Astrocyte of the spinal cord (primary cell): ENCODE data around the gene YPEL1.

Experiments used
- DNase-seq: peaks from one replicate; pipeline ENCODE4 v3.0.0; 2011; ENCODE audit warnings: low read depth, low spot score
- H3K4me3 ChIP-seq: 2 replicates; pipeline ENCODE4 v1.5.1; 2011; ENCODE audit warnings: low read depth, mild to moderate bottlenecking, low read length, moderate library complexity
- in situ Hi-C: cut with HindIII; loops from 2 replicates; pipeline ENCODE4 v1.10.0; 2017; ENCODE audit warnings: low sequenced_read_pairs
- TF ChIP-seq, protein P1 (sequence below): IDR thresholded peaks from 2 replicates; pipeline ENCODE4 v1.5.1; 2012; ENCODE audit warnings: low read depth, mild to moderate bottlenecking, low read length, inconsistent platforms

The YPEL1 gene

DNA sequence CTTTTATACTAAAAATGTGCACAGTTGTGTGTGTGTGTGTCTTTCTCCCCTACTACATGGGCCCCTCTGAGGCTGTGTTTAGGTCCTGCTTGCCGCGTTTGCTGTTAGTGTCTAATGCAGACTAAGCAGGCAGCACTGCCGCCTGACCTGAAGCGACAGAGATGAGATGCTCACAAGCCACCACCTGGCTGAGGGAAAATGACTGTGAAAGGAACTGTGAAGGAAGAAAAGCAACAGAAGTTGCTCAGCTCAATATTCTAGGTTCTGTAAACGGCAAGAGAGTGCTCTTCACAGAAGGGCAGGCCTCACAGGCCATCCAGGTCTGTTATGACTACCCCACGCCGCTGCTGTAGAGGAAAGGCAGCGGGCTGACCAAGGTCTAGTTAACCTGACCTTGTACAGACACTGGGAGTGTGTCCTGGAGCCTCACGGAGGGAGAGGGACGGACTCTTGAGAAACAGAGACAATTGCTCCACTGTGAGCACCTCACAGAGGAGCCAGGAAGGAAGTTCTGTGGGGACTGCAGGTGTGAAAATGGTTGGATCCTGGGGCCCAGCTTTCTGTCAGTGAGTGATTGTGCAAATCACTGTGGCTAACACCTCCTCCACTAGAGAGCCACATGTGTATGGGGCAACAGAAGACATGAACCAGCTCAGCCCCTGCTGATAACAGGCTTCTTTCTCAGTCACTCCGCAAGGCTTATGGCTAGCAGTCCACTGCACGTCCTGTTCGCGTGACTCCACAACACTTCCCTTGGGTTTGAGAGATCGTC, 31.3 kb upstream of the YPEL1 start:
- in situ Hi-C loops = no loop called here
- TF ChIP-seq, protein P1, sequence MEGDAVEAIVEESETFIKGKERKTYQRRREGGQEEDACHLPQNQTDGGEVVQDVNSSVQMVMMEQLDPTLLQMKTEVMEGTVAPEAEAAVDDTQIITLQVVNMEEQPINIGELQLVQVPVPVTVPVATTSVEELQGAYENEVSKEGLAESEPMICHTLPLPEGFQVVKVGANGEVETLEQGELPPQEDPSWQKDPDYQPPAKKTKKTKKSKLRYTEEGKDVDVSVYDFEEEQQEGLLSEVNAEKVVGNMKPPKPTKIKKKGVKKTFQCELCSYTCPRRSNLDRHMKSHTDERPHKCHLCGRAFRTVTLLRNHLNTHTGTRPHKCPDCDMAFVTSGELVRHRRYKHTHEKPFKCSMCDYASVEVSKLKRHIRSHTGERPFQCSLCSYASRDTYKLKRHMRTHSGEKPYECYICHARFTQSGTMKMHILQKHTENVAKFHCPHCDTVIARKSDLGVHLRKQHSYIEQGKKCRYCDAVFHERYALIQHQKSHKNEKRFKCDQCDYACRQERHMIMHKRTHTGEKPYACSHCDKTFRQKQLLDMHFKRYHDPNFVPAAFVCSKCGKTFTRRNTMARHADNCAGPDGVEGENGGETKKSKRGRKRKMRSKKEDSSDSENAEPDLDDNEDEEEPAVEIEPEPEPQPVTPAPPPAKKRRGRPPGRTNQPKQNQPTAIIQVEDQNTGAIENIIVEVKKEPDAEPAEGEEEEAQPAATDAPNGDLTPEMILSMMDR = no peak
- H3K4me3 ChIP-seq = no peak overlapping the region
- no peak for DNase-seq

DNA sequence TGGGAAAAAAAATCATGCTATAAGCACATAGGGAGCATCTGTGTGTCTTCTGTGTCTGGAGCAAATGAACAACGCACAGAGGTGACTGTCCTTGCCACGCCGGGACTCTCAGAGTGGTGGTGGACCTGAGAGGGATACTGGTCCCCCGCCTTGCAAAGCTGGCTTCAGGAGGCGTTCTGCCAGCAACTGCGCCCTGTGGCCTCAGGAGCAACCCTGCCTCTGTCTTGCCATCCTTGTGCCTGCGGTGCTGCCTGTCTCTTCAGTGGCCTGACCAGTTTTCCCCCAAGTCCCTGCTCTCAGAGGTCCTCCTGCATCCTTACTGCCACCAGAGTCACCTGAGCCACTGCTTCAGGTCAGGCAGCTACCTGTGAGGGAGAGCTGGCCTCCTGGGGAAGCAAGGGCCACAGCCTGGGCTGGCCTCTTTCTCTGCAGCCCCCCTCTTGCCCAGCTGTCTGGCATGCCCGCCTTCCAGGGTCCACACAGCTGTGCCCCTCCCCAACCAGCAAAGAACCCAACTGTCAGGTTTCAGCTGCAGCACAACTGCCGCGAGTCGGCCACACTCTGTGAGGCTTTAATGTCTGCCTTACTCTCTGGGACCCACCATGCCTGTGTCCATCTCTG, 30.4 kb upstream of the YPEL1 start:
- DNase-seq = no peak
- H3K4me3 ChIP-seq = no peak overlapping the region
- TF ChIP-seq, protein P1 = no peak
- in situ Hi-C loops = no loop called here

GRCh38 chr22:21764038-21764804, 28.6 kb upstream of the YPEL1 start:
- DNase-seq = no peak
- H3K4me3 ChIP-seq = no peak overlapping the region
- in situ Hi-C loops = no loop called here
- TF ChIP-seq, protein P1 = no peak

DNA sequence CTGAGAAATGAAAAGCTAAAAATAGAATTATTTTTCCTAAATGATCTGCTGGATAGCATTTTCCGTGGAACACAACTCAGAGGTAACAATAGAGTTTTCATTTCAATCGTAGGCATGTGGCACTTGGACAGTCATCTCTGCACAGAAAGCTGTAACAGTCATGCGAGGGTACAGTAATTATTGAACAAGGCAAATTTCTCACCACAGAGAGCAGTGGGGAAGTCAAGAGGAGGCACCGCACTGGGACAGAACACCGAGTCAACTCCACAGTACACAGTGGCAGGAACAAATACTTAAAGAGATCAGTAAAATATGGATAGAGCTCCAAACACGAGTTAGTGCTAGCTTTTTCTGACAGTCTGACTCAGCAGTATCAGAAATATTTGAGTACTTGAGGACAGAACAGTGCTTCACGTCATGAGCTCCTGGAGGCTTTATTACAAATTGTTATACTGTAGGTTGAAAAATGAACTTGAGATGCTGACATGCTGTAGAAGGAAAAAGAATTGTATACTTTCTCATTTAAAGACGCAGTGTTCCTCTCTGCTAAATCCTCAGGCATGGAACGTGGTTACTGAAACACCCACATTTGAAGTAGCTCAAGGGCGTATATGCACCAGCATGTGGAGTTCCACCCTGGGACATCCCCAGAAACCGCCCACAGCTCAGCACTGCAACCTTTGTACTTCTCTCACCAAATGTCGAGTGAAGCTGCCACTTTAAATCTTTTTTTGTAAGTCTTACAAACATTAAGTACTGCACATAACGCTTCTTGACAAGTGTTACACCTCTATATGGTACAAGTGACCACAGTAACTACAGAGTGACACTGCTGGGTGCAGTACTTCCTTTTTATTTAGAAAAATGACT, 27.4 kb upstream of the YPEL1 start:
- no peak overlapping the region for H3K4me3 ChIP-seq
- in situ Hi-C loops = no loop called here
- DNase-seq = no peak
- TF ChIP-seq, protein P1 = no peak

DNA sequence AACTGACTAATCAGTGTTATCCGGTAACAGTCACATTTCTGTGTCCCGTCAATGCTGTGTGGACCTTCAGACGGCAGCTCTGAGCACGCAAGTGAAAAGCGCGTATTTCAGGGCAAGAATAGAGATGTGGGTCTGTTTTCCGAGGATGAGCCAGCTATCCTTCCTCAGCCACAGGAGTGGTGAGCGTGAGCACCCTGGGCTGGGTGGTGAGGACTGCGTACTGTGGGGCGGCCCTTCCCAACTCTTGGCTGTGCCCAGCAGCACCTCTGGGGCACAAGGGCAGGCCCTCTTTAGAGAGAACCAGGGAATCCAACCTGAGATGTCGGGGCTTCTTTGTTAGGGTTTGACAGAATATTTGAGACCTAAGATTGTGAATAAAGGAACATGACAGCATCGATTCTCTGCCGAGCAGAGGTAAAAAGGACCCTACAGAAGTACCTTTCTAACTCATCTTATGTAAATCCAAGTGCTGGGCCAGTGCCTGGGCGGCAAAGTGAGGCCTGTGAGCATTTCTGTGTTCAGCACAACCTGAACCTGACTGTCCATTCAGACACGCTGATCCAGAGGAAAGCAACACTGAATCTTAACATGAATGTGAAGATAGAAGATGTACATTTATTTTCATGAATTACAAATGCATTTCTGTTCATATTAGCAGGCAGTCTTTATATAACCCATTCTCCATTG, 26.5 kb upstream of the YPEL1 start:
- H3K4me3 ChIP-seq = no peak overlapping the region
- TF ChIP-seq, protein P1 = no peak
- DNase-seq = no peak
- in situ Hi-C loops = no loop called here

DNA sequence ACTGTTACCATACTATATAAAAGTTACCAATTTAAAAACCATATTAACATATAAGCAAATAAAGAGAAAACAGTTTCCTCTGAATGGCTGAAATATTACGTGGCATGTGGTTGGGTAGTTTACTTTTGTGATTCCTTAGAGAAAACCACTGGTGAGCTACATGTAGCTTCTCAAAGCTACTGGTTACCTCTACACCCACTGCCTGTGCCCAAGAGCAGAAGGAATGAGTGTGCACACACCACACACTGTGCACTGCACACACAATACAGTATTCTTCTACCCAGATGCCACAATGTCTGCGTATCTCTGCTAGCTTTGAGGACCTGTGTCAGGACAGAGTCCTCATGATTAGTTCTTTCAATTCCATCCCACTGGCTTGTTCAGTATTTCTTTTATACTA, 25.5 kb upstream of the YPEL1 start:
- H3K4me3 ChIP-seq = no peak overlapping the region
- no peak for DNase-seq
- TF ChIP-seq, protein P1 = no peak
- in situ Hi-C loops = no loop called here
